H1 (cell line): ENCODE results near the gene IRF8. TPM values are rescaled to one million over a fixed set of nuclear protein-coding genes. Genes with fewer than 3 reads are reported as not detected.

Experiments used
- CTCF ChIA-PET: fragments of 300-600 bp; sonication (Branson Sonifier 250); formaldehyde crosslinking; loops from one replicate; lab custom pipeline; 2021; ENCODE audit not compliant: partially characterized antibody; lab: Charles Lee
- POLR2A ChIA-PET: fragments of 300-600 bp; sonication (Branson Sonifier 250); formaldehyde crosslinking; loops from one replicate; lab custom pipeline; 2021; ENCODE audit warnings: inconsistent platforms; ENCODE audit not compliant: partially characterized antibody; lab: Charles Lee
- DNase-seq, 2 experiments: peaks; one replicate each; pipeline versions ENCODE4 v3.0.0 to v3.0.0-alpha.2; 2010 to 2022; ENCODE audit warnings: low spot score in 2 of 2, low read depth in 1 of 2, mixed read lengths in 1 of 2
- FAIRE-seq: peaks from 2 replicates; lab custom pipeline; 2011; peaks lifted over from hg19 to GRCh38; lab: Jason Lieb, UNC
- H2AFZ ChIP-seq: 2 replicates; pipeline ENCODE4 v1.8.1; 2012; ENCODE audit warnings: low read length, inconsistent platforms
- H2AK5ac ChIP-seq: 2 replicates; pipeline ENCODE4 v1.6.1; 2013; ENCODE audit warnings: low read depth, low read length
- H2BK120ac ChIP-seq: replicated peaks from 2 replicates; pipeline ENCODE3; 2013; ENCODE audit warnings: low read depth, low read length, inconsistent platforms
- H2BK12ac ChIP-seq: 2 replicates; pipeline ENCODE4 v1.6.1; 2013; ENCODE audit warnings: low read depth, low read length
- H2BK15ac ChIP-seq: 2 replicates; pipeline ENCODE4 v1.6.1; 2013; ENCODE audit warnings: low read length
- H2BK20ac ChIP-seq: 2 replicates; pipeline ENCODE4 v1.6.1; 2013; ENCODE audit warnings: low read length
- H2BK5ac ChIP-seq: 2 replicates; pipeline ENCODE4 v1.6.1; 2013; ENCODE audit warnings: low read depth, low read length
- H3K14ac ChIP-seq: 2 replicates; pipeline ENCODE4 v1.6.1; 2013; ENCODE audit warnings: inconsistent platforms; ENCODE audit not compliant: insufficient read length
- H3K18ac ChIP-seq: 2 replicates; pipeline ENCODE4 v1.6.1; 2013; ENCODE audit warnings: low read length; ENCODE audit errors: extremely low read depth
- H3K23ac ChIP-seq: 2 replicates; pipeline ENCODE4 v1.6.1; 2013; ENCODE audit warnings: inconsistent platforms; ENCODE audit not compliant: insufficient read length
- H3K23me2 ChIP-seq: 2 replicates; pipeline ENCODE4 v1.6.1; 2013; ENCODE audit warnings: low read depth, low read length
- H3K27ac ChIP-seq: 2 replicates; pipeline ENCODE4 v1.6.1; 2011; ENCODE audit warnings: low read depth, low read length, inconsistent platforms
- H3K27me3 ChIP-seq, 4 experiments: replicated peaks in 1 of 4; 1 replicate in 1 of 4; 2 replicates in 3 of 4; pipeline versions ENCODE4 v1.6.1 to v1.8.1; 2011 to 2013; ENCODE audit warnings: low read length in 3 of 4, mild to moderate bottlenecking in 3 of 4, inconsistent platforms in 2 of 4, mixed read lengths in 2 of 4, moderate library complexity in 1 of 4; ENCODE audit not compliant: control insufficient read depth in 3 of 4, insufficient read depth in 3 of 4; ENCODE audit errors: extremely low read depth in 1 of 4
- H3K36me3 ChIP-seq, 4 experiments: 2 replicates each; pipeline versions ENCODE4 v1.6.1 to v1.8.1; 2011 to 2013; ENCODE audit warnings: mild to moderate bottlenecking in 4 of 4, low read length in 3 of 4, moderate library complexity in 2 of 4, control low read depth in 1 of 4, inconsistent platforms in 1 of 4; ENCODE audit not compliant: insufficient read depth in 4 of 4, control insufficient read depth in 2 of 4
- H3K4ac ChIP-seq: replicated peaks from 2 replicates; pipeline ENCODE3; 2013; ENCODE audit warnings: low read length, low read depth, mixed read lengths, inconsistent platforms; ENCODE audit not compliant: insufficient read length
- H3K4me1 ChIP-seq, 4 experiments: replicated peaks in 1 of 4; 1 replicate in 1 of 4; 2 replicates in 3 of 4; pipeline versions ENCODE4 v1.6.1 to v1.8.1; 2011 to 2013; ENCODE audit warnings: low read length in 3 of 4, inconsistent platforms in 2 of 4, mixed read lengths in 1 of 4; ENCODE audit not compliant: insufficient read depth in 4 of 4, control insufficient read depth in 3 of 4
- H3K4me2 ChIP-seq, 2 experiments: 2 replicates each; pipeline versions ENCODE4 v1.6.1 to v1.8.1; 2011 to 2013; ENCODE audit warnings: low read depth in 2 of 2, low read length in 2 of 2, control low read depth in 1 of 2, inconsistent platforms in 1 of 2, mild to moderate bottlenecking in 1 of 2; ENCODE audit not compliant: insufficient read depth in 1 of 2
- H3K4me3 ChIP-seq, 4 experiments: fragments of 200-600, 300-600 bp in 1 of 4; sonication (generic), shearing (Covaris generic), sonication (Bioruptor Twin) in 1 of 4; 2 replicates each; pipeline versions ENCODE4 v1.5.1 to v1.8.1; 2011 to 2016; ENCODE audit warnings: low read length in 4 of 4, low read depth in 3 of 4, control low read depth in 2 of 4, inconsistent platforms in 2 of 4, mild to moderate bottlenecking in 2 of 4, mixed read lengths in 1 of 4, moderate library complexity in 1 of 4; ENCODE audit not compliant: insufficient read depth in 2 of 4; ENCODE audit errors: extremely low read depth in 1 of 4
- H3K56ac ChIP-seq: replicated peaks from 2 replicates; pipeline ENCODE3; 2013; ENCODE audit warnings: low read depth, mild to moderate bottlenecking, mixed read lengths, low read length, inconsistent platforms; ENCODE audit not compliant: insufficient read length
- H3K79me1 ChIP-seq: 2 replicates; pipeline ENCODE4 v1.6.1; 2013; ENCODE audit warnings: low read depth, low read length, control low read depth
- H3K79me2 ChIP-seq, 2 experiments: 2 replicates each; pipeline versions ENCODE4 v1.6.1 to v1.8.1; 2012 to 2013; ENCODE audit warnings: low read length in 2 of 2, mild to moderate bottlenecking in 2 of 2, inconsistent platforms in 1 of 2; ENCODE audit not compliant: insufficient read depth in 2 of 2, control insufficient read depth in 1 of 2
- H3K9ac ChIP-seq, 4 experiments: replicated peaks in 1 of 4; 1 replicate in 1 of 4; 2 replicates in 3 of 4; pipeline versions ENCODE4 v1.6.1 to v1.8.1; 2011 to 2013; ENCODE audit warnings: low read depth in 3 of 4, low read length in 3 of 4, control low read depth in 2 of 4, mild to moderate bottlenecking in 2 of 4, moderate library complexity in 2 of 4, inconsistent platforms in 1 of 4; ENCODE audit errors: extremely low read depth in 1 of 4
- H3K9me3 ChIP-seq, 2 experiments: 2 replicates each; pipeline versions ENCODE4 v1.6.1 to v1.8.1; 2012 to 2013; ENCODE audit warnings: mild to moderate bottlenecking in 2 of 2, moderate library complexity in 2 of 2, control low read depth in 1 of 2, inconsistent platforms in 1 of 2, low read depth in 1 of 2, low read length in 1 of 2, mixed read lengths in 1 of 2; ENCODE audit not compliant: insufficient read depth in 2 of 2
- H4K20me1 ChIP-seq, 2 experiments: replicated peaks in 1 of 2; 2 replicates each; pipeline versions ENCODE3 to v1.8.1; 2011 to 2013; ENCODE audit warnings: inconsistent platforms in 2 of 2, low read length in 2 of 2, mild to moderate bottlenecking in 1 of 2; ENCODE audit not compliant: insufficient read depth in 2 of 2, control insufficient read depth in 1 of 2
- H4K5ac ChIP-seq: 2 replicates; pipeline ENCODE4 v1.6.1; 2013; ENCODE audit warnings: low read length, low read depth, mixed read lengths, inconsistent platforms; ENCODE audit not compliant: insufficient read length
- H4K8ac ChIP-seq: 2 replicates; pipeline ENCODE4 v1.8.0; 2013; ENCODE audit warnings: mild to moderate bottlenecking, moderate library complexity, low read length, inconsistent platforms; ENCODE audit not compliant: insufficient read depth; ENCODE audit errors: extremely low read depth
- H4K91ac ChIP-seq: replicated peaks from 2 replicates; pipeline ENCODE3; 2013; ENCODE audit warnings: low read length, mixed read lengths, inconsistent platforms; ENCODE audit not compliant: insufficient read length
- ASH2L ChIP-seq: fragments of 200-600, 300-600 bp; sonication (generic); IDR thresholded peaks from one replicate; pipeline ENCODE4 v1.7.1; 2017; ENCODE audit warnings: low read length
- BCL11A ChIP-seq, 2 experiments: IDR thresholded peaks; one replicate each; pipeline ENCODE4 v1.6.1; 2011; ENCODE audit warnings: low read depth in 2 of 2, low read length in 2 of 2, mild to moderate bottlenecking in 2 of 2
- CBX8 ChIP-seq: fragments of 300-800, 300-1000 bp; sonication (generic); IDR thresholded peaks from 2 replicates; pipeline ENCODE4 v1.7.1; 2016; ENCODE audit warnings: low read depth, low read length, borderline replicate concordance
- E2F6 ChIP-seq: IDR thresholded peaks from 2 replicates; pipeline ENCODE4 v1.6.1; 2012; ENCODE audit warnings: inconsistent platforms
- EZH2 ChIP-seq: fragments of 200-600 bp; sonication (generic); IDR thresholded peaks from 2 replicates; pipeline ENCODE4 v1.7.1; 2012; ENCODE audit warnings: low read depth, mild to moderate bottlenecking, moderate library complexity, low read length, inconsistent platforms; ENCODE audit not compliant: severe bottlenecking
- JUND ChIP-seq: IDR thresholded peaks from 2 replicates; pipeline ENCODE4 v1.6.1; 2011; ENCODE audit warnings: mild to moderate bottlenecking, improper control_type of control experiment, low read length
- NRF1 ChIP-seq: IDR thresholded peaks from 2 replicates; pipeline ENCODE4 v1.6.1; 2011; ENCODE audit warnings: mild to moderate bottlenecking, low read depth, low read length, improper control_type of control experiment
- SIRT6 ChIP-seq: IDR thresholded peaks from one replicate; pipeline ENCODE4 v1.7.1; 2012; ENCODE audit warnings: low read length, inconsistent platforms
- SRF ChIP-seq: IDR thresholded peaks from 2 replicates; pipeline ENCODE4 v1.6.1; 2011; ENCODE audit warnings: mild to moderate bottlenecking, low read depth, low read length, moderate library complexity
- SUZ12 ChIP-seq: fragments of 200-600 bp; sonication (generic); IDR thresholded peaks from 2 replicates; pipeline ENCODE4 v1.6.1; 2012; ENCODE audit warnings: mild to moderate bottlenecking, inconsistent platforms, low read length, moderate library complexity, mixed read lengths
- TAF1 ChIP-seq: IDR thresholded peaks from 2 replicates; pipeline ENCODE4 v1.6.1; 2011; ENCODE audit warnings: mild to moderate bottlenecking, low read depth, low read length
- TAF7 ChIP-seq: optimal IDR thresholded peaks from 2 replicates; pipeline ENCODE3; 2011; ENCODE audit warnings: low read depth, mild to moderate bottlenecking, inconsistent platforms, low read length, moderate library complexity, borderline replicate concordance
- YY1 ChIP-seq: IDR thresholded peaks from 2 replicates; pipeline ENCODE4 v1.6.1; 2011; ENCODE audit warnings: low read depth, mild to moderate bottlenecking, low read length
- ZNF274 ChIP-seq: IDR thresholded peaks from 2 replicates; pipeline ENCODE4 v1.7.0; 2012; ENCODE audit warnings: low read length, borderline replicate concordance; ENCODE audit errors: extremely low read depth
- WGBS, 2 experiments: shearing (Covaris generic) in 1 of 2; methylation state at CpG; one replicate each; pipeline versions ENCODE4 v1.1.6 to v1.1.7; 2013 to 2015; ENCODE audit warnings: low lambda C conversion rate in 2 of 2, mixed read lengths in 2 of 2, inconsistent platforms in 1 of 2, low coverage in 1 of 2, missing lambda C conversion rate in 1 of 2; ENCODE audit not compliant: insufficient replicate concordance in 2 of 2, insufficient coverage in 1 of 2, insufficient read length in 1 of 2; ENCODE audit errors: extremely low coverage in 1 of 2, missing lambda C conversion rate in 1 of 2; 5-methylcytosine and 5-hydroxymethylcytosine counted together
- polyA plus RNA-seq, 7 experiments: library from polyadenylated mRNA; depleted of rRNA in 3 of 7; stranded (reverse) in 5 of 7; unstranded in 2 of 7; fragments of >200 nt in 5 of 7; fragments of 200-250 nt in 2 of 7; gene quantifications; 1 replicate in 5 of 7; 2 replicates in 1 of 7; 4 replicates in 1 of 7; pipeline versions ENCODE4 v1.2.1 to v1.2.3, GENCODE V29; 2011 to 2013; ENCODE audit warnings: missing spikeins in 2 of 7, mixed read lengths in 2 of 7
- total RNA-seq: library from RNA; stranded (reverse); fragmentation: NEBNext Ultra II Directional; extraction: Animal tissue kit (Norgen Biotek cat#: 25700); gene quantifications from 2 replicates; pipeline ENCODE4 v1.2.1, GENCODE V29; 2021

The IRF8 gene
- total and polyA plus RNA-seq, 2 of the 8 experiments (the other 6 are each of a cell fraction or from before 2014, with no cell fraction given) = 0.35 to 2.0 TPM

GRCh38 chr16:85945424-85945751 is 46.4 kb downstream of the IRF8 start:
- H2BK15ac ChIP-seq = no peak overlapping the region
- WGBS, 2 experiments = 91% methylated on average over 11 of the region's 11 CpGs; no CpG with 5 or more reads in 1 of the 2 experiments
- no peaks in the 10 kb centered on the region for H3K9me3 ChIP-seq
- no peak overlapping the region for H2AFZ ChIP-seq
- CTCF ChIA-PET = interaction anchor here (0.7 to 1.6 kb wide), 4 partner anchors 11 to 124 kb away, joined by 3 to 4 read pairs (median 3); no protein-coding TSS in a partner anchor
- no peaks in the 10 kb centered on the region for H4K20me1 ChIP-seq
- H3K79me2 ChIP-seq = no peaks in the 10 kb centered on the region
- no peaks in the 10 kb centered on the region for H3K36me3 ChIP-seq
- H3K27me3 ChIP-seq = peaks cover 0 to 2% (median 0%) of the 10 kb centered on the region in 4 experiments; a peak in 1 of 7 replicates
- H3K4ac ChIP-seq = no peak overlapping the region
- H3K79me1 ChIP-seq = no peaks in the 10 kb centered on the region
- FAIRE-seq = no peak
- H2BK20ac ChIP-seq = no peak overlapping the region
- H2BK5ac ChIP-seq = no peak overlapping the region
- H3K4me3 ChIP-seq = no peak overlapping the region
- H3K23me2 ChIP-seq = no peaks in the 10 kb centered on the region
- no peak for DNase-seq
- H3K23ac ChIP-seq = no peak overlapping the region
- H2BK12ac ChIP-seq = no peak overlapping the region
- H3K18ac ChIP-seq = no peak overlapping the region
- H3K27ac ChIP-seq = no peak overlapping the region
- no peak overlapping the region for H2BK120ac ChIP-seq
- no peak overlapping the region for H3K9ac ChIP-seq
- H4K5ac ChIP-seq = no peak overlapping the region
- no peaks in the 10 kb centered on the region for H3K4me1 ChIP-seq
- H4K8ac ChIP-seq = no peak overlapping the region
- H4K91ac ChIP-seq = no peak overlapping the region
- no peak overlapping the region for H3K14ac ChIP-seq
- TF ChIP-seq SRF (no peak), ASH2L (no peak), TAF7 (no peak), E2F6 (no peak), EZH2 (no peak), CBX8 (no peak), SUZ12 (no peak), ZNF274 (no peak), NRF1 (no peak), TAF1 (no peak), BCL11A (IDR thresholded peaks at IDR 0.05; ENCODE audit: low read depth in 2 of 2, low read length in 2 of 2) (no peak), SIRT6 (no peak), YY1 (no peak), JUND (no peak)
- POLR2A ChIA-PET = no interaction called here
- H3K4me2 ChIP-seq = no peak overlapping the region
- H2AK5ac ChIP-seq = no peak overlapping the region
- no peak overlapping the region for H3K56ac ChIP-seq
